Measurements from ENCODE around the gene FBXO36. TPM values are rescaled to one million over a fixed set of nuclear protein-coding genes. Genes with fewer than 3 reads are reported as not detected.
"Not testable (repeated sequence)": the region's sequence is repeated elsewhere in the genome, so short reads cannot be mapped to it uniquely, and the experiment has no call there.

FBXO36 gene
- total RNA-seq, 2 donors from 2014 or later: 1.6 to 2.3 TPM

DNA sequence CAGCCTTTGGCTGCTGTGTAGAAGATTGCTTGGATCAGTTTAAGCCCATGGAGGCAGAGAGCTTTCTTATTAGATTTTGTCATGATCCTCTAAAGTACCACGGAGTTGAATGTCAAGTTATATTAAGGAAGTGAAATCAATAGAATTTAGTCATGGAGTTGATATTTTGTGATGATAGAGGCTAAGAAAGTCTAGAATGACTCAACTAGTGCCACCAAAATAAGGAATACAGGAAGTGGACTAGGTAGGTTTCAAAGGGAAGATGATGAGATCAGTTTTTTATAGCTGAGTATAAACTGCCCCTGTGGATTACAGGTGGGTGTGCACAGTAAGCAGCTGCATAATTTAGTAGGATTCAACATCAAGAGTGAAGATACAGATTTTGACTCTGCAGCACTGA, 25.2 kb downstream of the FBXO36 start:
- intact Hi-C loops (cut with DNase I, micrococcal nuclease): no loop called here
- DNase-seq: no peak
- no peak for ATAC-seq

DNA sequence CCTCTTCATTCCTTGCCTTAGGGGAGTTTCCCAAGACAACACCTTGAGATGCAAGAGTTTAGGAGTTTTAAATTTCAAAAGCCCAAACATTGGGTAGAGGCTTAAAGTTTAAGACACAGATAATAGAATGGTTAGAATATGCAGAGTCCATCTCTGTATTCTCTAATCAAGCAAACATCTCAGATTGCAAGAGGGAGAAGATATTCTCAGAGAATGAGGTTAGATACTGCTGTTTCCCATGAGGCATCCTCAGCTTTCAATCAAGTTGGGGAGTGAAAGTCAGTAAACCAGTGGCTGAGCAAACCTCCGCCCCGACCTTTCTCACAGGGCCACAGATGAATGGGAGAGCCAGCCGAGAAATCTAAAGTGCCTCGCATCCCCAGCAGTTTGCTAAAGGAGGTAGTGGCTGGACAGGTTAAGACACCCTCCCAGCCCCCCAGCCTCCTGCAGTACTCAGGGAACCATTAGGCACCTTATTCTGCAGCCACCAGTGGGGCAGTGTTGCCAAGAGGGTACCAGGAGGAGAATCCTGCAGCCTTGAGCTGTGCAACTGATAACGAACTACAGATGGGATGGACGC, 30.0 kb downstream of the FBXO36 start:
- intact Hi-C loops (cut with DNase I, micrococcal nuclease): no loop called here
- DNase-seq (no peak), ATAC-seq (no peak)

DNA sequence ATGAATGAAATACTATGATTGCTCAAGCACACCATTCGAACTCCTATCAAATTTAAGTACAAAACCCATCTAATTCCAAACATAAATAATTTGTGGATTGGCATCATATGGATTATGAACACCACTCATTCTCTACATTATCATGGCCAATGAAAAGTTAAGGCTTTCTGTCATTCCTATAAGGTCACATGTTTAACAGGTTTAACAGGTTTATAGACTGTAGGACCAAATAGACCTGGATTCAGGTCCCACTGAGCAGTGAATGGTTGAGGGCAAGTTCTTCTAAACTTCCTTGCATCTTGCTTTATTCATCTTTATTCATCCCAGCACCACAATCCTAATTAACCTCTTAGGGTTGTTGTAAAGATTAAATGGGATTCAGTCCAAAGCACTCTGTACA, 33.4 kb downstream of the FBXO36 start:
- intact Hi-C loops (cut with DNase I, micrococcal nuclease): no loop called here
- ATAC-seq (no peak), DNase-seq (no peak)

DNA sequence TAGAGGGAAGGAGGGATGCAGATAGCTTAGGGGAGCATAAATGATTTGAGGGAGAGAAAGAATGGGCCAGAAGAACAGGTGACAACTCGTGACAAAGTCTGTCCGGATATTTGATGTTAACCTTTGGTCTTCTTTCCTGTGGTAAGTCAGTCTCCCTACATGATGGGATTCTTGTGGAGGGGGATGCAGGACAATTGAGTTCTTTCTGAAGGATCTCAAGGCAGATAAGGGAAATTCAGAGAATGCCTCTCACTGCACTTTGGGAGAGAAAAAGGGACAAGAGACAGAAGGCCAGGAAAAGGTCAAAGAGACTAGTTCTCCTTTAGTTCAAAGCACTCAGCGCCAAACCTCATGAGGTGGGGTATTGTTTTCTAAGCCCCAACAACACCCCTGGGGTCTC, 34.2 kb downstream of the FBXO36 start:
- ATAC-seq (no peak), DNase-seq (no peak)
- intact Hi-C loops (cut with DNase I, micrococcal nuclease): no loop called here

DNA sequence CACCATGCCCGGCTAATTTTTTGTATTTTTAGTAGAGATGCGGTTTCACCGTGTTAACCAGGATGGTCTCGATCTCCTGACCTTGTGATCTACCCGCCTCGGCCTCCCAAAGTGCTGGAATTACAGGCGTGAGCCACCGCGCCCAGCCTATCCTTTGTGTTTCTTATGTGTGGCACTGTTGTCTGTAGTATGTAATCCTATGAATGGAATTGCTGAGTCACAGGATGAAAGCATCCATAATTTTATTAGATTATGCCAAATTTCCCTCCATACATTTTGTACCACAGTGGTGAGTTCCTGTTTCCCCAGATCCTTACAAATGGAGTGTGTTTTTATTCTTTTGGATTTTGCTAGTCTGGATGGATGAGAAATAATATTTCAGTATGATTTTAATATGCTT, 41.3 kb downstream of the FBXO36 start:
- ATAC-seq; intact Hi-C loops (cut with DNase I, micrococcal nuclease); DNase-seq: not testable (repeated sequence)

DNA sequence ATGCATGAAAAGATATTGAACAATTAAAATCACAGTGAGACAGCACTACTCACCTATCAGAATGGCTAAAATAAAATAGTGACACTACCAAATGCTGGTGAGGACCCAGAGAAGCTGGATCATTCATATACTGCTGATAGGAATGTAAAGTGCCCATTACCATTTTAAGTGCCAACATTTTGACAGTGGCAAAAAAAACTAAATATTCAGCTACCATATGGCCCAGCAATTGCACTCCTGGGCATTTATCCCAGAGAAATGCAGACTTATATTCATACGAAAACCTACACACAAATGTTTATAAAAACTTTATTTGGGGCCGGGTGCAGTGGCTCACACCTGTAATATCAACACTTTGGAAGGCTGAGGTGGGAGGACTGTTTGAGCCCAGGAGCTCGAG, 47.6 kb downstream of the FBXO36 start:
- intact Hi-C loops (cut with DNase I, micrococcal nuclease): no loop called here
- no peak for ATAC-seq

DNA sequence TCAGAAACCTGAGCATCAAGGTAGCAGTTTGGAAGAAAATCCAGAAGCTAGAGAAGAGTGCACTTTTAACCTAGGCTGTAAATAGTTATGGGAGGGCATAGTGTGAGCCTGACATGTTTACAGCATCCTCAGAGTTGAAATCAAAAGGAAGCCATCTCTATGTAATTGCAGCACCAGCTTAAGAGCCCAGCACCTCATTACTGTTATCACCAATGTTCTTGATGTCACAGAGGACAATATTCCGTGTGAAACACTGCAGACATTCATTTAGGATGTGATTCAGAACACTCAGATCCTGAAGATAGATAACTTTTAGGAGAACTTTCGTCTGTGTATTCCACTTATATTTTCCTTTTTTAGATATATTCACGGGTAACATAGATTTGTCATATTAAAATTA, 48.1 kb downstream of the FBXO36 start:
- DNase-seq: no peak
- intact Hi-C loops (cut with DNase I, micrococcal nuclease): no loop called here
- no peak for ATAC-seq

More for the DNA sequence above, 47.6 kb downstream of the FBXO36 start:
- DNase-seq: no peak

DNA sequence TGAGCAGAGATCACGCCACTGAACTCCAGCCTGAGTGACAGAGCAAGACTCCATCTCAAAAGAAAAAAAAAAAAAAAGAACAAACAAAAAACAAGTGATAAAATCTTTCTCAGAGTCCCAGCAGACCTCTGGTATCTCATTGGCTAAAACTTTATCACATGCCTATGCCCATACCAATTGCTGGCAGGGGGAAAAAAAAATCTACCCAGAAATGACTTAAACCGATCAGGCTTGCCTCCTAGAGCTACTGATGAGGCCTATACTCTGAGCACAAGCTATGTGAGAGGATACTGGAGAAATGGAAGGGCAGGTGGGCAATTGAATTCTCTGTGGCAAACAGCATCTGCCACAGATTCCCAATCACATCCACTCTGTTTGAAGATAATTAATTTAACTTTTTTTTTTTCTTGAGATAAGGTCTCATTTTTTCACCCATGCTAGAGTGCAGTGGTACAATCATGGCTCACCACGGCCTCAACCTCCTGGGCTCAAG, 49.0 kb downstream of the FBXO36 start:
- intact Hi-C loops (cut with DNase I, micrococcal nuclease): no loop called here
- ATAC-seq: no peak
- no peak for DNase-seq

DNA sequence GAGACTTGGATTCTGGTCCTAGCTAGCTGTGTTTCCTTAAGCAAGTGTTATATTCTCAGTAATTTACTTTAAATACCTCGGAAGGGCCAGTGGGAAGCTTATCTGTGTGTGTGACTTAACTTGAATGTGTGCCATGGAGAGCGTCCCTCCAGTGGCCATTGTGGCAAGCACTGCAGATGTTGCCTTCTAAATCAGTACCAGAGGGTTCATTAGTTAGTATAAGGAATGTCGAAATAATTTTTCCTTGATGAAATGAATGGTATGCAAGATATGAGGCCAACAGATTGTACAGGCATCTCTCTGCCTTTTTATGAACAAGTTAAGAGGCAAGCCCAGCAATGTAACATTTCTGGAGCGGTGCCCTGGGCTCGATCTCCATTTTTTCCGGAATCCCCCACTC, 52.0 kb downstream of the FBXO36 start:
- ATAC-seq (no peak), DNase-seq (no peak)
- intact Hi-C loops (cut with DNase I, micrococcal nuclease): no loop called here

DNA sequence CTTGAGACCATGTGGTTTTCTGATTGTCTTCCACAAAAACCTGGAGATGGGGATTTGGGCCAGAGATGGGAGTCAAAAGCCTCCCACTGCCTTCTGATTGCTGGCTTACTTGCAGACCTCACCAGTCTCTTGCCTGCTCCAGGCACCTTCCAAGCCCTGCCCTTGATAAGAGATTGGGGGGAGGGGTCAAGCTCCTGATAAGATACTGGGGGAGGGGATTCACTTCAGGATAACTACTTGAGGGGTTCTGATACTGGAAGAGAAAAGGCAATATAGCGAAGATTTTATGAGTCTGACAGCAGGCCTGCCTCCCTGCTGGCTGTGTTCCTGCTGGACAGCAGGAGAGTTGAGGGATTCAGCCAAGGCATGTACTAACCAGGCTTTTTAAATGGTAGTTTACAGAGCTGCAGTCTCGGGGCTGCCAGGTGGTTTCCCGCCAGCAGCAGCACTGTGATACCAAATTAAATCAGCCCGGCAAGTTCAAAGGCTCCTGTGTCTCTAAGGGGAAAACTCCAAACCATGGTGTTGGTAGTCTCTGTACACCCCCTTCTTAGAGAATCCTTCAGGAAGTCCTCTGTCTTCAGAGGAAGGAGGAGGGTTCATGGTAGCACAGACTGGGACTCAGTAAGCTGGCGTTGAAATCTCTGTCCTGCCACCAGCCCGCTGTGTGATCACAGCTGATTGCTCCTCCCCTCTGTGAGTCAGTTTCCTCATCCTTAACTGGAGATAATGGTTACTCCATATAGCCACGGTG, 58.3 kb downstream of the FBXO36 start:
- intact Hi-C loops (cut with DNase I, micrococcal nuclease): no loop called here
- peak; percentile 18 to 34 for DNase-seq

DNA sequence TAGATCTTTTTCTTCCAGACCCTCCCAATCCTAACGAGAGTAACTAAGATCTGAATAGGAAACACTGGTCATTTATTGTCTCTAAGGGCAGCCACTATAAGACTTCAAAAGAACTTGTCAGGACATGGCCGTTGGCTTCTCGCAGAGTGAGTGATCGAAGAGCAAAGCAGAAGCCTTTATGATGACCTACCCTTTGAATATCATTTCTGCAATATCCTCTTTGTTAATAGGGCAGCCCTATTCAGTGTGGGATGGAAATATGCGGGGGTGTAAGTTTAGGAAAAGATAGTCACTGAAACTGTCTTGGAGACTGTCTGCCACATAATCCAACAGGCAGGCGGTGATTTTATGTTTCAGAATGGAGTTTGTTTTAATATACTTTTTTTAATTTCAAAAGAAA, 70.9 kb downstream of the FBXO36 start:
- ATAC-seq: no peak
- intact Hi-C loops (cut with DNase I, micrococcal nuclease): no loop called here
- DNase-seq: no peak

More for the DNA sequence above, 58.3 kb downstream of the FBXO36 start:
- peak; percentile 59 for ATAC-seq

DNA sequence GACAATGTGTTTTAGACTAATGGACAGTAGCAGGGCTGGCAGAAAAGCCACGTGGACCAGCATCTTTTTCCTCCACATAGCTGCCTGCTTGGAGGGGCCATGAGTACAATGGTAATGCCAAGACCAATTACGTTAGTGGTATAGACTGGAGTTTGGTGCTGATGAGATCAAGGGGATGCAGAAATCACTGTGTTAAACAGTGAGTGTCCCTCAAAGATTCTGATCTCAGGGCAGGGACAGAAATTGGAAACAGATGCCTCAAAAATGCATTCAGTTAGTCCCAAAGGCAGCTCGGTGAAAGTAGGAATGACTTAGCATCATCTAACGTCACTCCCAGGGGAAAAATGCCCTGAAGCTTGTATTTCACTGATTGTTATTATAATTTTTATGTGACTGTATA, 74.0 kb downstream of the FBXO36 start:
- intact Hi-C loops (cut with DNase I, micrococcal nuclease): no loop called here
- ATAC-seq (no peak), DNase-seq (no peak)

DNA sequence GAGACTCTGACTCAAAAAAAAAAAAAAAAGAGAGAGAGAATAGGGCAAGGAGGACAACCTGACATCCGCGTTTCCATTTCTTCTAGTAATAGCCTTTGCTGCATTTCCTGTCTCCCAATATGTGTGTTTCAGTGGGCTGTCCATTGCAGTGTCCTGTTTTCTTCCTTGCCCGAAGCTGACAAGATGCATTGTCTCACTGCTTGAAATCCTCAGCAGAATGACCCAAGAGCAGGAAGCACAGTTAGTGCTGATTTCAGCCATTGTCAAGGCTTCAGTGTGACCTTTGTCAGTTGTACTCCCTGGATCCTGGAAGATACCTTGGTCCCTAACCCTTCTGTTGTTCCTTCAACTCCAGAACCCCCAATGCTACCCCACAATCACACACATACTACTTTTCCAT, 75.3 kb downstream of the FBXO36 start:
- intact Hi-C loops (cut with DNase I, micrococcal nuclease): no loop called here
- no peak for ATAC-seq

DNA sequence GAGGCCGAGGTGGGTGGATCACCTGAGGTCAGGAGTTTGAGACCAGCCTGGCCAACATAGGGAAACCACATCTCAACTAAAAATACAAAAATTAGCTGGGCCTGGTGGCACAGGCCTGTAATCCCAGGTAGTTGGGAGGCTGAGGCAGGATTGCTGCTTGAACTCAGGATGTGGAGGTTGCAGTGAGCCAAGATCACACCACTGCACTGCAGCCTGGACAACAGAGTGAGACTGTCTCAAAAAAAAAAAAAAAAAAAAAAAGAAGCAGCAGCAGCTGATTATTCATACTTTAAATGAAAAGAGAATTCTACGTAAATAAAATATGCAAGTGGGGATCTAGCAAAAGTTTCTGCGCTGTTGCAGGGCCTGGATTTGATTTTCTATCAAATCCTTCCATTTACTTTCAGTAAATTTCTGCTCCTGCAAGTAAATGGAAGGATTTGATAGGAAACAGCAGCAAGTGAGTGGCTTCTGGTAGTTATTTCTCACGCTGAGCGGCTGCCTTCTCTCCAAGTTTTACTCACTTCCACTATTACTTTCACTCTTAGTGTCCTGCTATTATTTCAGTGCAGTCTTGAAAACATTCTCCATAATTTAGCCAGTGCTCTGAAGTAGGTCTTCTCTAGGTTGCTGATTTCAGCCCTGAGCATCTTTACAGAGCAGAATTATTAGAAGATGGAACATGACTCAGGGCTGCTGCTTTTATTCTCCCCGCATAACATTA, 78.0 kb downstream of the FBXO36 start:
- intact Hi-C loops (cut with DNase I, micrococcal nuclease): loop anchor here in 1 of 2 donors (10.0 kb wide), 2 partner anchors 155 to 615 kb away; no protein-coding TSS in a partner anchor
- DNase-seq: no peak
- no peak for ATAC-seq

More for the DNA sequence above, 75.3 kb downstream of the FBXO36 start:
- DNase-seq: no peak

DNA sequence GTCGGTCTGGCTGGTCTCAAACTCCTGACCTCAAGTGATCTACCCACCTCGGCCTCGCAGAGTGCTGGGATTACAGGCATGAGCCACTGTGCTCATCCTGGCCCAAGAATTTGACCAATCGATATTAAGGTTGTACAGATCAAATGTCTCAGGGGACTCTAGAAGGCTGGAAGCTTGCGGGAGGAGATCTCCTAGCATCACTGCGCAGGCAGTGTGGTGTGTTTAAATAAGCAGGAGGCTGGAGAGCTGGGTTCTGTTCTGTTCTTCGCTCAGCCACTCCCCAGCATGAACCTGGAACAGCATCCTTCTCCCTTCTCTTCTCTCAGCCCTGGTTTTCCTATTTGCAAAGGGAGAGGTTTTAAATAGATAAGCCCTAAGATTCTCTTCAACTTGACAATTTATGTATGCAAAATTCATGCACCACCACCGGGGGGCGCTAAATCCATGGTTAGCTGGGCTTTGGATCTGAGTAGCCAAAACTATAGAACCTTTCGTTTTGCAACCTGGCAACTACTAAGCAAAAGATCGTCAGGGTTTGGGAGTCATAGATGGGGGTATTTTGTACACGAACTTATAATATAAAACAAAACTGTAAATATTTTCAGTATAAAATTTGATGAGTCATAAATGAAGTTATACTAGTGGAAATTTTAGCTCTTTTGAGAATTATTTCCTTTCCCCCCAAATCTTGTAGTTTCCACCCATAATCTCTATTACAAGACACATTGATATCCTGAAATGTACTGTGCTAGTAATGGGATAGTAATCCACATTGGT, 85.8 kb downstream of the FBXO36 start:
- DNase-seq (peak; percentile 62 to 80), ATAC-seq (peak; percentile 77)
- intact Hi-C loops (cut with DNase I, micrococcal nuclease): loop anchor here in 1 of 2 donors (10.0 kb wide), 2 partner anchors 147 to 607 kb away; no protein-coding TSS in a partner anchor

DNA sequence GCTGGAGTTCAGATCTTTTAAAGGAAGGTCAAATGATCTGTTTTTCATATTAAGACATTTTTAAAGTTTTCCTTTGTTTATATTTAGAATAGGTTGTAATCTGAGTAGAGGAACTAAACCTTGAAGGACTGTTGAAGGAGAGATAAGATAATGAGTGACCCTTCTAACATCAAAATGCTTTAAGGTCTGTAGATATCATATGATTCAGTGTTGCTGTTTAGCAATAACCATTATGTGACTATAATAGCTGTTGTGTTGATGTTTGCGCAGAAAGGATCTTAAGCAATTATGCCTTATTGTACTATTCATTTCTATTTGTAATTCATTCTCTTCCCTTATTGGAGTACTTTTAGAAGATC, 86.4 kb downstream of the FBXO36 start:
- ATAC-seq (no peak), DNase-seq (no peak)
- intact Hi-C loops (cut with DNase I, micrococcal nuclease): loop anchor here in 1 of 2 donors (10.0 kb wide), 2 partner anchors 146 to 606 kb away; no protein-coding TSS in a partner anchor

DNA sequence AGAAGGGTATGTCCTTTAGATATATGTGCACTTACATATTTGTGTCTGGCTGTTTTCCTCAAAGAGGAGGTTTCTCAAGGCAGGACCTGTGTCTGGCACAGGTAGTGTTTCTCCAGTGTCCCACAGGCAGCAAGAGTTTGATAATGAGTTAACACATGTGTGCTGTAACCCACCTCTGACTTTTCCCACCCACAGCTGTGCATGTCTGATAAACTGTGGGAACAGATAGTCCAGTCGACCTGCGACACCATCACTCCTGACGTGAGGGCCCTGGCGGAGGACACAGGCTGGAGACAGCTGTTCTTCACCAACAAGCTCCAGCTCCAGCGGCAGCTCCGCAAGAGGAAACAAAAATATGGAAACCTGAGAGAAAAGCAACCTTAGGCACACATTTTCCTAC, 88.2 kb downstream of the FBXO36 start:
- no peak for ATAC-seq
- DNase-seq: no peak
- intact Hi-C loops (cut with DNase I, micrococcal nuclease): loop anchor here in 1 of 2 donors (5.0 to 10.0 kb wide), 2 partner anchors 152 to 604 kb away; no protein-coding TSS in a partner anchor

DNA sequence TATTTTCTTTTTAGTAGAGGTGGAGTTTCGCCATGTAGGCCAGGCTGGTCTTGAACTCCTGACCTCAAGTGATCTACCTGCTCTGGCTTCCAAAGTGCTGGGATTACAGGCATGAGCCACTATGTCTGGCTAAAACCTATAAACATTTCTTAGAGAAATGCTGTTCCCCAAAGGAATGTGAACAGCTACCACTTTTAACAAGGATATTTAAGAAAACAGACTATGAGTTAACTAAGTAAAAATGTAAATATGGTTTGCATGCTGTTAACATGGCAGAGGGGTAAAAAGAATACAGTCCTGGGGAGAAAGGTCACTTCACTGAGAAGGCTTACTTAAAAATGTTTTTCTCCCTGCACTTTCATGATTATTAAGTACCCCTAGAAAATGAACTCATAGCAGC, 89.3 kb downstream of the FBXO36 start:
- intact Hi-C loops (cut with DNase I, micrococcal nuclease): loop anchor here in 1 of 2 donors (5.0 to 10.0 kb wide), 2 partner anchors 151 to 603 kb away; no protein-coding TSS in a partner anchor

More for the DNA sequence above, 89.3 kb downstream of the FBXO36 start:
- no peak for DNase-seq
- ATAC-seq: no peak
